Karpas-422 (cell line): ENCODE data around the gene EIF6. TPM values are rescaled to one million over a fixed set of nuclear protein-coding genes. Genes with fewer than 3 reads are reported as not detected.

Experiments
- DNase-seq: peaks from one replicate; pipeline ENCODE4 v3.0.0-alpha.2; 2015
- H2AFZ ChIP-seq: fragments of 200-600 bp; sonication (generic); 2 replicates; pipeline ENCODE4 v1.6.1; 2014; ENCODE audit warnings: antibody characterized with exemption, low read length, mixed read lengths
- H3K27ac ChIP-seq: fragments of 200-600 bp; sonication (generic); 2 replicates; pipeline ENCODE4 v1.5.1; 2014; ENCODE audit warnings: mild to moderate bottlenecking, low read length, moderate library complexity
- H3K27me3 ChIP-seq: fragments of 200-600 bp; sonication (generic); 2 replicates; pipeline ENCODE4 v1.6.1; 2014; ENCODE audit warnings: low read length, mixed read lengths
- H3K36me3 ChIP-seq: fragments of 200-600 bp; sonication (generic); 2 replicates; pipeline ENCODE4 v1.6.1; 2014; ENCODE audit warnings: low read length, mixed read lengths; ENCODE audit not compliant: insufficient read depth
- H3K4me1 ChIP-seq: fragments of 200-600 bp; sonication (generic); 2 replicates; pipeline ENCODE4 v1.6.1; 2014; ENCODE audit warnings: mild to moderate bottlenecking, low read length, mixed read lengths
- H3K4me2 ChIP-seq: fragments of 200-600 bp; sonication (generic); 2 replicates; pipeline ENCODE4 v1.6.1; 2014; ENCODE audit warnings: low read length, low read depth, mild to moderate bottlenecking; ENCODE audit not compliant: poor library complexity, severe bottlenecking
- H3K4me3 ChIP-seq: fragments of 200-600 bp; sonication (generic); 2 replicates; pipeline ENCODE4 v1.5.1; 2014; ENCODE audit warnings: mild to moderate bottlenecking, antibody characterized with exemption, low read length, mixed read lengths
- H3K79me2 ChIP-seq: fragments of 200-600 bp; sonication (generic); 2 replicates; pipeline ENCODE4 v1.6.1; 2014; ENCODE audit warnings: mild to moderate bottlenecking, low read length, mixed read lengths
- H3K9ac ChIP-seq: fragments of 200-600 bp; sonication (generic); 2 replicates; pipeline ENCODE4 v1.6.0; 2014; ENCODE audit warnings: low read length
- H3K9me2 ChIP-seq: fragments of 200-600 bp; sonication (generic), shearing (Covaris generic); replicated peaks from 2 replicates; pipeline ENCODE4 v1.6.0; 2014; ENCODE audit warnings: mild to moderate bottlenecking, low read length, moderate library complexity; ENCODE audit not compliant: insufficient read depth
- H3K9me3 ChIP-seq: fragments of 300-700, 200-600 bp; sonication (generic); 2 replicates; pipeline ENCODE4 v1.6.1; 2014; ENCODE audit warnings: low read length, mixed read lengths
- H4K20me1 ChIP-seq: fragments of 200-600 bp; sonication (generic); 2 replicates; pipeline ENCODE4 v1.6.1; 2014; ENCODE audit warnings: mild to moderate bottlenecking, antibody characterized with exemption, low read length, low read depth; ENCODE audit not compliant: insufficient read depth
- total RNA-seq: library from RNA; depleted of rRNA; stranded (reverse); fragments of >200 nt; shearing (Covaris generic); gene quantifications from 2 replicates; pipeline ENCODE4 v1.2.3, GENCODE V29; 2014; ENCODE audit warnings: low replicate concordance

EIF6 gene
- total RNA-seq, 1 experiment from 2014 or later: 150 TPM

DNA sequence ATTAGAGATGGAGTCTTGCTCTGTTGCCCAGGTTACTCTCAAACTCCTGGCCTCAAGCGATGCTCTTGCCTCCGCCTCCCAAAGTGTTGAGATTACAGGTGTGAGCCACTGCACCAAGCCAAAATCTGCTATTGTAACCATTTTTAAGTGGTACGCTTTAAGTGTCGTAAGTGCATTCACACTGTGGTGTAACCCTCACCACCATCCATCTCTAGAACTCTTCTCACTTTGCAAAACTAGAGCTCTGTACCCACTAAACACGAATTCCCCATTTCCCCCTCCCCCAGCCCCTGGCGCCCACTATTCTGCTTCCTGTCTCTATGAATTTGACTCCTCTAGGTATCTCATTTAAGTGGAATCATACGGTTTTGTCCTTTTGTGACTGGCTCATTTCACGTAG lies 10.5 kb upstream of the EIF6 start:
- no peaks in the 10 kb centered on the region for H3K79me2 ChIP-seq
- H3K4me3 ChIP-seq: no peak overlapping the region
- no peaks in the 10 kb centered on the region for H3K4me1 ChIP-seq
- no peaks in the 10 kb centered on the region for H4K20me1 ChIP-seq
- no peaks in the 10 kb centered on the region for H3K27me3 ChIP-seq
- H3K27ac ChIP-seq: no peak overlapping the region
- no peak overlapping the region for H3K9ac ChIP-seq
- H3K9me2 ChIP-seq: no peaks in the 10 kb centered on the region
- no peaks in the 10 kb centered on the region for H3K36me3 ChIP-seq
- H3K9me3 ChIP-seq: no peaks in the 10 kb centered on the region
- no peak overlapping the region for H2AFZ ChIP-seq
- H3K4me2 ChIP-seq: no peak overlapping the region
- DNase-seq: no peak

DNA sequence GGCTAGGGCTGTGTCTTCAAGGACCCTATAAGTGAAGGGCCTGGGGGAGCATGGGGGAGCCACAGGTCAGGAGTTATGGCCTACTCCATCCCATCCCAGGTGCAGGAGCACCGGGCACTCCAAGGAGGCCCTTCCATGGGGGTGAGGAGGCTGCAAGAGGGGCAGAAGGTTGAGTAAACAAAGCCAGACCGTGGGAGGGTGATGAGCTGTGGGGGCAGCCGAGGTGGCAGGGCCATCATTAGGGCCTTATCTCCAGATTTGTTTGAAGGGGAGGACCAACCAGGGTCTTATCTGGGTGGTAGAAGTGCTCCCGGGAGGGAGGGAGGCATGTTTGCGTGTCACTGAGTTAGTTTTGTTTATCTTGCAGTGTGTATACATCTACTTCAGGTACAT lies 9.7 kb upstream of the EIF6 start:
- no peak overlapping the region for H3K9ac ChIP-seq
- no peaks in the 10 kb centered on the region for H3K9me3 ChIP-seq
- no peaks in the 10 kb centered on the region for H4K20me1 ChIP-seq
- H2AFZ ChIP-seq: no peak overlapping the region
- no peaks in the 10 kb centered on the region for H3K9me2 ChIP-seq
- H3K4me1 ChIP-seq: no peaks in the 10 kb centered on the region
- H3K4me3 ChIP-seq: no peak overlapping the region
- no peak overlapping the region for H3K4me2 ChIP-seq
- no peaks in the 10 kb centered on the region for H3K27me3 ChIP-seq
- H3K27ac ChIP-seq: no peak overlapping the region
- no peaks in the 10 kb centered on the region for H3K36me3 ChIP-seq
- H3K79me2 ChIP-seq: no peaks in the 10 kb centered on the region
- no peak for DNase-seq

DNA sequence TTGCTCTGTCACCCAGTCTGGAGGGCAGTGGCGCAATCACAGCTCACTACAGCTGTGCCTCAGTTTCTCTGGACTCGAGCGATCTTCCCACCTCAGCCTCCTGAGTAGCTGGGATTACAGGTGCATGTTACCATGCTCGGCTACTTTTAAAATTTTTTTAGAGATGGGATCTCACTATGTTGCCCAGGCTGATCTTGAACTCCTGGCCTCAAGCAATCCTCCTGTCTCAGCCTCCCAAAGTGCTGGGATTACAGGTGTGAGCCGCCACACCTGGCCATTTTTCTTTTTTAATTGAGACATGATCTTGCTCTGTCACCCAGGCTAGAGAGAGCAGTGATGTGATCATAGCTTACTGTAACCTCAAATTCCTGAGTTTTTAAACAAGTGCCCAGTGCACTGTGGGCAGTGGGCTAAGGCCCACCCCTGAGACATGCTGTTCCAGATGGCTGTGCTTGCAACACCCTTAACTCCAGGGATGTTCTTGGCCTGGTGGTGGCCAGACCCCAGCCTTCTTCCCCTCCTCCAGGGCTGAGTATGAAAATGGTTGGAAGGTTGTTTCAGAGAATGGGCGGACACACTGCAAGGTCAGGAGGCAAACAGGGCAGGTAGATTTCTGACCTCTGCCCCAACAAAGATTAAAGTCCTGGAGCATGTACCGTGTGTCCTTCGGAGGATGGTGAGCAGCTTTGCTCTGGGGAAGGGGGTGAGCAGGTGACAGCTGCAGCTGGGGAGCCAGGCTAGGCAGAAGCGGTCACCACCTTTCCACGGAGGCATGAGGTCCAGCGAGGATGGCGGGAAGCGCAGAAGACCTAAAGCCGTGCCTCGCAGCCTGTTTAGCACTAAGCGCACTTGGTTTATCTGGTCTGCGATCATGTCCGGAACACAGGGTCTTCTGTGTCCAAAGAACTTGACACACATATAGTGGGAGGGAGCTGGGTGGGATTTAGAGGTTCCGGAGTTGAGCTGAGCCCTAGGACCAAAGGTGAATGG lies 9.0 kb upstream of the EIF6 start:
- H3K9me3 ChIP-seq: no peaks in the 10 kb centered on the region
- no peak overlapping the region for H3K27ac ChIP-seq
- no peaks in the 10 kb centered on the region for H3K27me3 ChIP-seq
- no peak overlapping the region for H3K4me2 ChIP-seq
- no peaks in the 10 kb centered on the region for H3K79me2 ChIP-seq
- no peaks in the 10 kb centered on the region for H3K36me3 ChIP-seq
- H3K4me3 ChIP-seq: no peak overlapping the region
- H4K20me1 ChIP-seq: no peaks in the 10 kb centered on the region
- DNase-seq: no peak
- no peaks in the 10 kb centered on the region for H3K9me2 ChIP-seq
- H2AFZ ChIP-seq: no peak overlapping the region
- H3K4me1 ChIP-seq: no peaks in the 10 kb centered on the region
- H3K9ac ChIP-seq: no peak overlapping the region

DNA sequence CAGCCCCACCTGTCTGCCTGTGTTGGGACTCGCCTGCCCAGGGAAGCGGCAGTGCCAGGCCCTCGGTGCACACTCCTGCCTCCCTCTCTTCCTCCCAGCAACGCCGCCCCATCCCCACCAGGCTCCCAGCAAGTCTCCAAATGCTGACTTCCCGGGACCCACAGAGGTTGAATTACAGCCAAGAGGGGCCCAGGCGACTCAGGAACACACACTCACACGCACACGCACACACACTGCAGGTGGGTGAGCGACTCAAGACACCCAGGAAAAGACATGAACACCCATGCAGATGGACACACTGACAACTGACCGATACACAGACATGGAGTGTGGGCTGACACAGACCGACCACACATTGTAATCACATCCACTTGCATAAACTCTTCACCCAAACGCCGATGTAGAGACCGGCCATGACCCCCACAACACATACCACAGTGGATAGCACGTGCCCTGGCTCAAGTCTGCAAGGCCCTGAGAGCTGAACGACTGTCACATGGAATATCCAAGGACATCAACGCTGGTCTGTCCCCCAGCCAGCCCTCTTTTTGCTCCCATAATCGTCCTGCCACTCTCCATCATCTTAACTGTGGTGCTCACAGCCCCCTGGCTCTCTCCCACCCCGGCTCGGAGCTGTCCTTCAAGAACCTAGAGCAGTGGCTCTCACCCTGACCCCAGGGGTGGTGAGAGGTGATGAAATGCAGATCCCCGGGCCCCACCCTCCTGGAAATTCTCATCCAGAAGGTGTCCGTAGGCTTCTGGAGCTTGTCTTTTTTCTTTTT lies 8.1 kb upstream of the EIF6 start:
- Histone ChIP-seq H3K27ac (no peak overlapping the region), H3K36me3 (no peaks in the 10 kb centered on the region), H3K79me2 (no peaks in the 10 kb centered on the region), H3K27me3 (no peaks in the 10 kb centered on the region), H3K4me2 (no peak overlapping the region), H3K9ac (no peak overlapping the region), H3K9me3 (no peaks in the 10 kb centered on the region), H4K20me1 (no peaks in the 10 kb centered on the region), H3K9me2 (no peaks in the 10 kb centered on the region), H2AFZ (no peak overlapping the region), H3K4me3 (no peak overlapping the region), H3K4me1 (no peaks in the 10 kb centered on the region)
- no peak for DNase-seq

DNA sequence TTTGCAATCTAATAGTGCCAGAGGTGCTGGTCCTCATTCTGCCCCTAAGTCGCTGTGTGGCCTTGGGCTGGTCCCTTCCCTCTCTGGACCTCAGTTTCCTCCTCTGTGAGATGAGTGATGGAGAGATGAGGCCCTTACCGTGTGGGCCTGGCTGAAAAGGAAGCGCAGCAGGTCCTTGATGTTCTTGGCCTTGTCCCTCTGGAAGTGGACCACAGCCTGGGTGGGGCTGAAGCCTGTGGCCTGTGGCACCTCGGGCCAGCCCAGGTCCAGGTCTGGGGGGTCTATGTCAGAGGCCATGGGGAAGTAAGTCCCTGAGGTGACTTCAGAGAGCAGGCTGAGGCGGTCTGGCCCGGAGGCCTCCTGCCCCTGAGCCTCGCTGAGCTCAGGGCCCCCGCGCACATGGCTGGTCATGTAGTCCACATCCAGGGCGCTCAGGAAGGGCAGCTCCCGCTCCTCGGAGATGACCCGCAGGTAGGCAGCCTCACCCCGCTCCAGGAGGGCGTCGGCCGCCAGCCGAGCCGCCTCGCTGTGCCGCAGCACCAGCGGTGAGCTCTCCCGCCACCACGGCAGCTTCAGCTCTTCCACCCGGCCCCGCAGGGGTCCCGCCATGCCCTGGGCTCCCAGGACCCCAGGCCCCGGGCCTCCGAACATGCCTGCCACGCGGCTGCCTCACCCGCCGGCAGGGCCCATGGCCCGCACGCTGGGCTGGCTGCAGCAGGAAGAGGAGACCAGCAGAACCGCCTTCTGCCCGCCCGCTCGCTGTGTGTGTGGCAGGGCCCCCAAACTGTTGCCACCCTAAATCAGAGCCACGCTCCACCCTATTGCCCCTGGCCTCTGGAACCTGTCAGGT lies 7.3 kb upstream of the EIF6 start, which contains the start of gene FAM83C:
FAM83C (minus strand) TSS at position 772 of the 850 bp plus-strand sequence; CDS start at position 651, 121 bp downstream.
- no peaks in the 10 kb centered on the region for H3K27me3 ChIP-seq
- no peaks in the 10 kb centered on the region for H3K79me2 ChIP-seq
- no peaks in the 10 kb centered on the region for H3K4me1 ChIP-seq
- no peak within 1 kb of the TSS for H2AFZ ChIP-seq
- no peak within 1 kb of the TSS for H3K9ac ChIP-seq
- no peak for DNase-seq
- no peaks in the 10 kb centered on the region for H3K9me2 ChIP-seq
- H3K36me3 ChIP-seq: no peaks in the 10 kb centered on the region
- H4K20me1 ChIP-seq: no peaks in the 10 kb centered on the region
- H3K4me2 ChIP-seq: no peak within 1 kb of the TSS
- H3K4me3 ChIP-seq: no peak within 1 kb of the TSS
- no peaks in the 10 kb centered on the region for H3K9me3 ChIP-seq
- no peak within 1 kb of the TSS for H3K27ac ChIP-seq

DNA sequence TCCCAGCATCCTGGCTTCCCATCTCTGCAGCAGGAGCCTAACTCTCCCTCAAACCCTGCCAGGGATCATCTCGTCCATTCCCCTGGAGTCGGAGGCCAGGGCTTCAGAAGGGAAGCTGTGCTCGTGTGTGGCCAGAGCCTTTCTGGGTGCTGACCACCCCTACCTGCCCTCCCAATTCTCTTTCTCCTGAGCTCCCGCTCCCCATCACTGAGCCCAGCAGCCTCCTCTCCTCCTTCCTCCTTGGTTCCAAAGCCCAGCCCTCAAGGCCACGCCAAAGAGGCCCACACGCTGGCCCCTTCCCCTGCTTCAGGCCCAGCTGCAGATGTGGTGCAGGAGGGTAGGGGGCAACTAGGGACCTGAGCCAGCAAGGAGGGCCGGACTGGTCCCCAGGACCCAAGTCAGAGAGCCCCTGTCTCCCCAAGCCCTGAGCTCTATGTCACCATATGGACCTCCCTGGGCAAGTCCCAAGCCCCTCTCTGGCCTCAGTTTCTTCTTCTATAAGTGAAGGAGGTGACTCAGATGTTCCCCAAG lies 6.4 kb upstream of the EIF6 start:
- Histone ChIP-seq H4K20me1 (no peaks in the 10 kb centered on the region), H3K9me3 (no peaks in the 10 kb centered on the region), H3K4me3 (no peak overlapping the region), H3K79me2 (no peaks in the 10 kb centered on the region), H3K36me3 (no peaks in the 10 kb centered on the region), H3K27ac (no peak overlapping the region), H2AFZ (no peak overlapping the region), H3K27me3 (no peaks in the 10 kb centered on the region), H3K4me2 (no peak overlapping the region), H3K4me1 (no peaks in the 10 kb centered on the region), H3K9me2 (no peaks in the 10 kb centered on the region), H3K9ac (no peak overlapping the region)
- DNase-seq: no peak

DNA sequence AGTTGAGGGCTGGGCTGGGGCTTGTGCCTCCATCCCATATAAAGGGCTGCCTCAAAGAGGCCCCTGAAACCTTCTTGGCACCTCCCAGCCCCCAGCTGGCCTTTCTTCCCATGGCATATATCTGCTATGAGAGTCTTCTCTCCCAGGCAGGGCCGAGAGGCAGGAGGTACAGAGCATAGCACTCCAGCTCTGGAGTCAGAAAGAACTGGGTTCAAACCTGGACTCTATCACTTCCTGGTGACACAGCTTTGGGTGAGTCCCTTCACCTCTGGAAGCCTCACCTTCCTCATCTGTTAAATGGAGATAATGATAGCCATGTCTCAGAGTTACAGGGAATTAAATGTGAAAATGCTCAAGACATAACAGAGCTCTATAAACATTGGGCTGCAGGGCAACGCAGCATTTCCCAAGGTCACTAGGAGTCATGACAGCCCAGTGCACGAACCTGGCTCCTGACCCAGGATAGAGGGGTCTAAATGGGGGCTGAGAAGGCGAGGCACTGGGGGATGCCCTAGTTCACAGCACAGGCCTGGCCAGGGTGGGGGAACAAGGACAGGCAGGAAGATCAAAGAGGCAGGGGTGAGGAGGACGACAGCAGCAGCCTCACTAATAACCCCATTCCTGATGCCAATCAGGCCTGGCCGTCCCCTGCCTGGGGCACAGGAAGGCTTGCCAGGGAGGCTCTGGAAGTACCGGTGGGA lies 5.8 kb upstream of the EIF6 start:
- Histone ChIP-seq H3K9ac (no peak overlapping the region), H3K4me2 (no peak overlapping the region), H3K79me2 (no peaks in the 10 kb centered on the region), H3K4me3 (no peak overlapping the region), H3K27me3 (no peaks in the 10 kb centered on the region), H3K4me1 (peaks cover 1% of the 10 kb centered on the region), H3K9me2 (no peaks in the 10 kb centered on the region), H3K36me3 (no peaks in the 10 kb centered on the region), H2AFZ (no peak overlapping the region), H3K9me3 (no peaks in the 10 kb centered on the region), H4K20me1 (no peaks in the 10 kb centered on the region), H3K27ac (no peak overlapping the region)
- no peak for DNase-seq
